Prostate gland (tissue), 2 donors: ENCODE results near the gene SSU72.

Experiments used
- CTCF ChIP-seq, 4 experiments: fragments of 200-600 bp in 2 of 4; fragments of 450-650 bp in 2 of 4; sonication (generic) in 2 of 4; IDR thresholded peaks; 1 replicate in 3 of 4; 2 replicates in 1 of 4; pipeline ENCODE4 v1.5.1; 2016 to 2019; ENCODE audit warnings: antibody characterized with exemption in 4 of 4, mild to moderate bottlenecking in 2 of 4, moderate library complexity in 2 of 4
- POLR2AphosphoS5 ChIP-seq: sonication (generic); formaldehyde crosslinking; IDR thresholded peaks from one replicate; pipeline ENCODE4 v1.6.1; 2017; ENCODE audit warnings: antibody characterized with exemption

DNA sequence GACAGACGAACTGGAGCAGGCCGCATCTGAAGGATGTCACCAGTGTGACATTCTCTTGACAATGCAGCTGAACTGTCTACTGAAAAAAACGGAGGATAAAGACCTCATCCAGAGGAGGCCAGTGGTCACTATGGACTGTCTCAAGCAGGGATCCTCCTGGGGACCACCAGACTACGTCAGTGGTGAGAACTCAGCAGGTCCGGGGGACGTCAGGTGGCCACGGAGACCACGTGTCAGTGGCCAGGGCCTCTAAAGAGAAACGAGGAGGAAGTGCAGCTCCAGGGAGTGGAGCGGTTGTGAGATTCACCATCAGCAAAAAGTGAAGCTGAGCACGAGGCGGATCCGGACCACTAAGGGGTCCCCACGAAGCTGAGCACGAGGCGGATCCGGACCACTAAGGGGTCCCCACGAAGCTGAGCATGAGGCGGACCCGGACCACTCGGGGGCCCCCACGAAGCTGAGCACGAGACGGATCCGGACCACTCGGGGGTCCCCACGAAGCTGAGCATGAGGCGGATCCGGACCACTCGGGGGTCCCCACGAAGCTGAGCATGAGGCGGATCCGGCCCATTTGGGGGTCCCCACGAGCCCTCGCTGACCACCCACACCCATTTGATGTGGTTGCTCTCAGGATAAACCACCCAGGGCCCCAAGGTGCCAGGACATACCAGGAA, 20.7 kb downstream of the SSU72 start:
- no peak for TF ChIP-seq CTCF (IDR thresholded peaks at IDR 0.05)
- TF ChIP-seq POLR2AphosphoS5 = no peak
